ENCODE results near the gene SLC35B2. TPM values are rescaled to one million over a fixed set of nuclear protein-coding genes. Genes with fewer than 3 reads are reported as not detected.

The SLC35B2 gene
- total RNA-seq, 1 donor = 60.8 TPM

- peak overlapping the region; percentile 64 for H3K4me3 ChIP-seq (ENCODE audit: low read depth, low read length)
- no peak for DNase-seq (ENCODE audit: low read depth)
- no peak for TF ChIP-seq CTCF (IDR thresholded peaks at IDR 0.05; ENCODE audit: insufficient read depth, low read length)
Measured at GRCh38 chr6:44257753-44258324, 511 bp upstream of the SLC35B2 start.

GRCh38 chr6:44256775-44257024, 628 bp downstream of the SLC35B2 start:
- no peak for DNase-seq (ENCODE audit: low read depth)
- H3K4me3 ChIP-seq (ENCODE audit: low read depth, low read length) = peak overlapping the region; percentile 92
- no peak for TF ChIP-seq CTCF (IDR thresholded peaks at IDR 0.05; ENCODE audit: insufficient read depth, low read length)

GRCh38 chr6:44255871-44256774, 1.2 kb downstream of the SLC35B2 start:
- H3K4me3 ChIP-seq (ENCODE audit: low read depth, low read length) = peak overlapping the region; percentile 92
- no peak for TF ChIP-seq CTCF (IDR thresholded peaks at IDR 0.05; ENCODE audit: insufficient read depth, low read length)
- DNase-seq (ENCODE audit: low read depth) = no peak

- TF ChIP-seq CTCF (IDR thresholded peaks at IDR 0.05; ENCODE audit: insufficient read depth, low read length) = no peak
Measured at GRCh38 chr6:44255105-44255808, 2.1 kb downstream of the SLC35B2 start.

GRCh38 chr6:44254191-44255104, 2.9 kb downstream of the SLC35B2 start:
- TF ChIP-seq CTCF (IDR thresholded peaks at IDR 0.05; ENCODE audit: insufficient read depth, low read length) = no peak
- H3K4me3 ChIP-seq (ENCODE audit: low read depth, low read length) = no peak overlapping the region
- DNase-seq (ENCODE audit: low read depth) = no peak

More at GRCh38 chr6:44255105-44255808, 2.1 kb downstream of the SLC35B2 start:
- peak overlapping the region; percentile 13 for H3K4me3 ChIP-seq (ENCODE audit: low read depth, low read length)
- no peak for DNase-seq (ENCODE audit: low read depth)

All from fibroblast of the aortic adventitia (primary cell).